PC-9 (cell line): Measurements from ENCODE around the gene FOXG1.
A peak's percentile ranks its signal among the peaks of the same experiment; 100 is the strongest.

Experiments used
- EZH2 ChIP-seq: fragments of 200-600 bp; sonication (generic); IDR thresholded peaks from 2 replicates; pipeline ENCODE4 v1.8.0; 2017; ENCODE audit warnings: antibody characterized with exemption, low read depth
- TF ChIP-seq, protein P1 (sequence below): fragments of 200-600 bp; sonication (generic); conservative IDR thresholded peaks from 2 replicates; pipeline ENCODE4 v1.6.1; 2017; ENCODE audit warnings: mixed run types, antibody characterized with exemption, mild to moderate bottlenecking, moderate library complexity

DNA sequence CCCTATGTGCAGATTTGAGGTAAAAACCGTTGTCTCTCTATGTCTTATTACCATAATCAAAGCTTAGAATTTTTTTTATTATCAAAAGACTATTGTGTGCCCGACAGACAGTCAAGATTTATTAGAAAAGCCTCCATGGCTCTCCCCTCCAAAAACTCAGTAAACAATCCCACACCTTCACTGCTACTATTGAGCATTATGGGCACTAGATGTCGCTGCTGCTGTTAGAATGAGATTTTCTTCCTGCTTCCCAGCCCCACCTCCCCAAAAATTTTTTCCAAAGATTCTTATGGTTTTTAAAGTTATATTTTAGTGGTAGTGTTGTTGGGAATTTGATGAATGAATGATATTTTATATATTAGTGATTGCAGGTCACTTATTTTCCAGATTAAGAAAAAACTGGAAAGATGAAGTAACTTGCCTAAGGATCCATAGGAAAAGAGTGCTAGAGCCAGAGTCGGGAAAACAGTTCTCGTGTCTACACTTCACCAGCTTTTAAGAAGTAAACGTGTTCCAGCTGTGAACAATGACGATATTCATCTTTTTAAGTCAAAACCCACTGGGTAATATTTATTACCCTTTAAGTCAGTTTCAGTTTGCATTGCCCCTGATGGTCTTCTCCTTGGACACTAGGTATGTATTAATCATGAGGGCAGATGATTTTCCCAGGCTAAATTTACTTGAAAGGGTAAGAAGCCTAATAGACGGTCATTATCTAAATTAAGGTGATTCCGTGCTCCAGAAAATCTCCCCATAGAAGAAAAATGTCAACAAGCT lies 12.2 kb upstream of the FOXG1 start:
- no peak for TF ChIP-seq EZH2
- TF ChIP-seq, protein P1, sequence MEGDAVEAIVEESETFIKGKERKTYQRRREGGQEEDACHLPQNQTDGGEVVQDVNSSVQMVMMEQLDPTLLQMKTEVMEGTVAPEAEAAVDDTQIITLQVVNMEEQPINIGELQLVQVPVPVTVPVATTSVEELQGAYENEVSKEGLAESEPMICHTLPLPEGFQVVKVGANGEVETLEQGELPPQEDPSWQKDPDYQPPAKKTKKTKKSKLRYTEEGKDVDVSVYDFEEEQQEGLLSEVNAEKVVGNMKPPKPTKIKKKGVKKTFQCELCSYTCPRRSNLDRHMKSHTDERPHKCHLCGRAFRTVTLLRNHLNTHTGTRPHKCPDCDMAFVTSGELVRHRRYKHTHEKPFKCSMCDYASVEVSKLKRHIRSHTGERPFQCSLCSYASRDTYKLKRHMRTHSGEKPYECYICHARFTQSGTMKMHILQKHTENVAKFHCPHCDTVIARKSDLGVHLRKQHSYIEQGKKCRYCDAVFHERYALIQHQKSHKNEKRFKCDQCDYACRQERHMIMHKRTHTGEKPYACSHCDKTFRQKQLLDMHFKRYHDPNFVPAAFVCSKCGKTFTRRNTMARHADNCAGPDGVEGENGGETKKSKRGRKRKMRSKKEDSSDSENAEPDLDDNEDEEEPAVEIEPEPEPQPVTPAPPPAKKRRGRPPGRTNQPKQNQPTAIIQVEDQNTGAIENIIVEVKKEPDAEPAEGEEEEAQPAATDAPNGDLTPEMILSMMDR = peak; percentile 75
